Liver (tissue), 9 donors: Measurements from ENCODE around the gene RUBCN. TPM values are rescaled to one million over a fixed set of nuclear protein-coding genes. Genes with fewer than 3 reads are reported as not detected.

Experiments used
- DNase-seq: peaks from one replicate; pipeline ENCODE4 v3.0.0-alpha.2; 2017; ENCODE audit warnings: low spot score
- H3K27ac ChIP-seq, 2 donors: one replicate each; pipeline ENCODE4 v1.7.0; 2013; ENCODE audit warnings: inconsistent platforms in 2 of 2, low read length in 2 of 2, control low read depth in 1 of 2, low read depth in 1 of 2, mild to moderate bottlenecking in 1 of 2
- H3K27me3 ChIP-seq, 4 donors: one replicate each; pipeline versions ENCODE4 v1.6.1 to v1.7.0; 2013; ENCODE audit warnings: low read length in 3 of 4, inconsistent platforms in 1 of 4, mild to moderate bottlenecking in 1 of 4, moderate library complexity in 1 of 4; ENCODE audit not compliant: control insufficient read depth in 4 of 4, insufficient read depth in 4 of 4
- H3K36me3 ChIP-seq, 4 donors: one replicate each; pipeline versions ENCODE4 v1.6.1 to v1.7.0; 2013; ENCODE audit warnings: low read length in 3 of 4, mild to moderate bottlenecking in 3 of 4, low read depth in 1 of 4, moderate library complexity in 1 of 4; ENCODE audit not compliant: control insufficient read depth in 4 of 4, insufficient read depth in 3 of 4
- H3K4me1 ChIP-seq, 4 donors: one replicate each; pipeline versions ENCODE4 v1.6.1 to v1.7.0; 2013; ENCODE audit warnings: low read length in 3 of 4, mild to moderate bottlenecking in 3 of 4, moderate library complexity in 1 of 4; ENCODE audit not compliant: control insufficient read depth in 4 of 4, insufficient read depth in 4 of 4
- H3K4me3 ChIP-seq, 3 donors: one replicate each; pipeline versions ENCODE4 v1.6.1 to v1.7.0; 2013; ENCODE audit warnings: low read length in 3 of 3, control low read depth in 1 of 3, low read depth in 1 of 3, mild to moderate bottlenecking in 1 of 3
- H3K9ac ChIP-seq, 2 donors: one replicate each; pipeline ENCODE4 v1.7.0; 2013; ENCODE audit warnings: low read length in 2 of 2, mild to moderate bottlenecking in 2 of 2, moderate library complexity in 2 of 2, control low read depth in 1 of 2, low read depth in 1 of 2
- H3K9me3 ChIP-seq, 4 donors: one replicate each; pipeline versions ENCODE4 v1.6.1 to v1.7.0; 2013; ENCODE audit warnings: low read length in 3 of 4; ENCODE audit not compliant: control insufficient read depth in 4 of 4
- CTCF ChIP-seq: fragments of 150-350 bp; IDR thresholded peaks from 2 replicates; pipeline ENCODE4 v1.5.1; 2017; ENCODE audit warnings: improper control_type of control experiment, low read depth, low read length; ENCODE audit not compliant: missing input control
- EGR1 ChIP-seq, 2 donors: IDR thresholded peaks; 2 replicates each; pipeline ENCODE4 v1.6.1; 2016 to 2018; ENCODE audit warnings: antibody characterized with exemption in 2 of 2, low read depth in 2 of 2
- FOXA1 ChIP-seq: IDR thresholded peaks from 2 replicates; pipeline ENCODE4 v1.6.1; 2016; ENCODE audit warnings: antibody characterized with exemption
- FOXA2 ChIP-seq: IDR thresholded peaks from 2 replicates; pipeline ENCODE4 v1.6.1; 2016; ENCODE audit warnings: antibody characterized with exemption
- GABPA ChIP-seq, 2 donors: IDR thresholded peaks in 1 of 2; conservative IDR thresholded peaks in 1 of 2; 2 replicates each; pipeline ENCODE4 v1.6.1; 2016; ENCODE audit warnings: antibody characterized with exemption in 2 of 2, mild to moderate bottlenecking in 1 of 2, moderate library complexity in 1 of 2
- HNF4A ChIP-seq, 2 donors: conservative IDR thresholded peaks; 2 replicates each; pipeline ENCODE4 v1.6.1; 2016; ENCODE audit warnings: antibody characterized with exemption in 2 of 2, mild to moderate bottlenecking in 2 of 2
- HNF4G ChIP-seq: IDR thresholded peaks from 2 replicates; pipeline ENCODE4 v1.6.1; 2016; ENCODE audit warnings: antibody characterized with exemption
- JUND ChIP-seq, 2 donors: IDR thresholded peaks; 2 replicates each; pipeline ENCODE4 v1.6.1; 2016; ENCODE audit warnings: antibody characterized with exemption in 2 of 2
- NR2F2 ChIP-seq: IDR thresholded peaks from 2 replicates; pipeline ENCODE4 v1.6.1; 2016; ENCODE audit warnings: antibody characterized with exemption
- RAD21 ChIP-seq, 2 donors: IDR thresholded peaks; 2 replicates each; pipeline ENCODE4 v1.6.1; 2016; ENCODE audit warnings: antibody characterized with exemption in 2 of 2, mild to moderate bottlenecking in 2 of 2
- RXRA ChIP-seq, 2 donors: IDR thresholded peaks; 2 replicates each; pipeline ENCODE4 v1.6.1; 2017 to 2018; ENCODE audit warnings: antibody characterized with exemption in 2 of 2, mild to moderate bottlenecking in 1 of 2
- SP1 ChIP-seq: IDR thresholded peaks from 2 replicates; pipeline ENCODE4 v1.6.1; 2018; ENCODE audit warnings: antibody characterized with exemption, mild to moderate bottlenecking
- TAF1 ChIP-seq: conservative IDR thresholded peaks from 2 replicates; pipeline ENCODE4 v1.6.1; 2016; ENCODE audit warnings: antibody characterized with exemption, mild to moderate bottlenecking
- YY1 ChIP-seq: IDR thresholded peaks from 2 replicates; pipeline ENCODE4 v1.6.1; 2016; ENCODE audit warnings: antibody characterized with exemption, mild to moderate bottlenecking
- ZBTB33 ChIP-seq: IDR thresholded peaks from 2 replicates; pipeline ENCODE4 v1.6.1; 2016; ENCODE audit warnings: antibody characterized with exemption
- WGBS: extraction: QIAGEN DNeasy Blood & Tissue Kit; methylation state at CpG from one replicate; pipeline ENCODE4 v1.1.7; 2013; 5-methylcytosine and 5-hydroxymethylcytosine counted together
- polyA plus RNA-seq, 2 donors: library from polyadenylated mRNA; stranded (reverse) in 1 of 2; unstranded in 1 of 2; fragments of 200-250 nt in 1 of 2; fragments of >200 nt in 1 of 2; fragmentation: Nextera tagmentation in 1 of 2; extraction: Ambion mirVana in 1 of 2; gene quantifications; one replicate each; pipeline versions ENCODE4 v1.2.1 to v1.2.3, GENCODE V29; 2013 to 2015
- total RNA-seq, 2 donors: library from RNA; depleted of rRNA; stranded (reverse); fragments of >200 nt; gene quantifications; one replicate each; pipeline ENCODE4 v1.2.3, GENCODE V29; 2014
- TF ChIP-seq, protein P1 (sequence below): IDR thresholded peaks from 2 replicates; pipeline ENCODE4 v1.6.1; 2016; ENCODE audit warnings: antibody characterized with exemption
- TF ChIP-seq, protein P2 (sequence below): IDR thresholded peaks from 2 replicates; pipeline ENCODE4 v1.6.1; 2016; ENCODE audit warnings: antibody characterized with exemption, mild to moderate bottlenecking
- TF ChIP-seq, protein P3 (sequence below): IDR thresholded peaks from 2 replicates; pipeline ENCODE4 v1.6.1; 2016; ENCODE audit warnings: antibody characterized with exemption
- donor health status: healthy.
- donor health status: healthy.
- donor health status: healthy.
- donor health status: healthy.
- donor health status: healthy.

RUBCN gene
- total and polyA plus RNA-seq, 4 donors: 4.1 to 7.0 (median 4.7) TPM

DNA sequence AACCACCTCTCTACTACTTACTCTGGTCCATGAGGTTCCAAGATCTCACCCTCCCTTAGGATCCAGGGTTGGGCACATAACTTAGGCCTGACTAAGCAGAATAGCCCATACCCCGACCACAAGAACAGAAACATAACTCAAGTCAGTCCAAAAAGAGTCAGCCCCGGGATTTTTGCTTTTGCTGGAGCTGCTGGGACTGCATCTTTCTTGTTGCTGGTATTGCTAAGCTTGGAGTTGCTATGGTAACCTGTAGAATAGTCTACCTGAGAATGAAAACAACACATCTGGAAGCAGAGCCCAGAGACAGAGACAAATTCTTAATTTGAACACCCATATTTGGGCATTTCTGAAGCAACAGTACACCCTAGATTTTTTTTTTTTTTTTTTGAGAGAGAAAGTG lies 6.5 kb downstream of the RUBCN start:
- Histone ChIP-seq H3K4me3 (no peak overlapping the region), H3K36me3 (no peaks in the 10 kb centered on the region), H3K27me3 (no peaks in the 10 kb centered on the region), H3K9ac (no peak overlapping the region), H3K9me3 (no peaks in the 10 kb centered on the region), H3K4me1 (no peaks in the 10 kb centered on the region), H3K27ac (no peak overlapping the region)
- WGBS: 89% methylated on average over 2 of the region's 2 CpGs
- DNase-seq: no peak
- TF ChIP-seq ZBTB33: no peak
- TF ChIP-seq JUND (IDR thresholded peaks at IDR 0.05): no peak
- TF ChIP-seq HNF4G: no peak
- no peak for TF ChIP-seq SP1
- TF ChIP-seq, protein P1, sequence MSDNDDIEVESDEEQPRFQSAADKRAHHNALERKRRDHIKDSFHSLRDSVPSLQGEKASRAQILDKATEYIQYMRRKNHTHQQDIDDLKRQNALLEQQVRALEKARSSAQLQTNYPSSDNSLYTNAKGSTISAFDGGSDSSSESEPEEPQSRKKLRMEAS: no peak
- TF ChIP-seq FOXA1: no peak
- TF ChIP-seq FOXA2: no peak
- TF ChIP-seq NR2F2: no peak
- no peak for TF ChIP-seq TAF1
- TF ChIP-seq, protein P2, sequence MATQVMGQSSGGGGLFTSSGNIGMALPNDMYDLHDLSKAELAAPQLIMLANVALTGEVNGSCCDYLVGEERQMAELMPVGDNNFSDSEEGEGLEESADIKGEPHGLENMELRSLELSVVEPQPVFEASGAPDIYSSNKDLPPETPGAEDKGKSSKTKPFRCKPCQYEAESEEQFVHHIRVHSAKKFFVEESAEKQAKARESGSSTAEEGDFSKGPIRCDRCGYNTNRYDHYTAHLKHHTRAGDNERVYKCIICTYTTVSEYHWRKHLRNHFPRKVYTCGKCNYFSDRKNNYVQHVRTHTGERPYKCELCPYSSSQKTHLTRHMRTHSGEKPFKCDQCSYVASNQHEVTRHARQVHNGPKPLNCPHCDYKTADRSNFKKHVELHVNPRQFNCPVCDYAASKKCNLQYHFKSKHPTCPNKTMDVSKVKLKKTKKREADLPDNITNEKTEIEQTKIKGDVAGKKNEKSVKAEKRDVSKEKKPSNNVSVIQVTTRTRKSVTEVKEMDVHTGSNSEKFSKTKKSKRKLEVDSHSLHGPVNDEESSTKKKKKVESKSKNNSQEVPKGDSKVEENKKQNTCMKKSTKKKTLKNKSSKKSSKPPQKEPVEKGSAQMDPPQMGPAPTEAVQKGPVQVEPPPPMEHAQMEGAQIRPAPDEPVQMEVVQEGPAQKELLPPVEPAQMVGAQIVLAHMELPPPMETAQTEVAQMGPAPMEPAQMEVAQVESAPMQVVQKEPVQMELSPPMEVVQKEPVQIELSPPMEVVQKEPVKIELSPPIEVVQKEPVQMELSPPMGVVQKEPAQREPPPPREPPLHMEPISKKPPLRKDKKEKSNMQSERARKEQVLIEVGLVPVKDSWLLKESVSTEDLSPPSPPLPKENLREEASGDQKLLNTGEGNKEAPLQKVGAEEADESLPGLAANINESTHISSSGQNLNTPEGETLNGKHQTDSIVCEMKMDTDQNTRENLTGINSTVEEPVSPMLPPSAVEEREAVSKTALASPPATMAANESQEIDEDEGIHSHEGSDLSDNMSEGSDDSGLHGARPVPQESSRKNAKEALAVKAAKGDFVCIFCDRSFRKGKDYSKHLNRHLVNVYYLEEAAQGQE: no peak
- no peak for TF ChIP-seq GABPA (IDR thresholded peaks at IDR 0.05 in 1 of 2, conservative IDR thresholded peaks at IDR 0.05 in 1 of 2)
- TF ChIP-seq RAD21 (IDR thresholded peaks at IDR 0.05): no peak
- TF ChIP-seq RXRA (IDR thresholded peaks at IDR 0.05): no peak
- TF ChIP-seq, protein P3, sequence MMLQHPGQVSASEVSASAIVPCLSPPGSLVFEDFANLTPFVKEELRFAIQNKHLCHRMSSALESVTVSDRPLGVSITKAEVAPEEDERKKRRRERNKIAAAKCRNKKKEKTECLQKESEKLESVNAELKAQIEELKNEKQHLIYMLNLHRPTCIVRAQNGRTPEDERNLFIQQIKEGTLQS: no peak
- no peak for TF ChIP-seq EGR1 (IDR thresholded peaks at IDR 0.05; ENCODE audit: low read depth in 2 of 2)
- TF ChIP-seq HNF4A (conservative IDR thresholded peaks at IDR 0.05): no peak
- TF ChIP-seq CTCF: no peak
- no peak for TF ChIP-seq YY1
